Mesodermal cell (in vitro differentiated cells): ENCODE results near the gene ZDHHC17.

Source experiments
- H3K27ac ChIP-seq: 2 replicates; pipeline ENCODE4 v1.7.0; 2013; ENCODE audit warnings: mild to moderate bottlenecking, low read depth, low read length, moderate library complexity; ENCODE audit not compliant: severe bottlenecking
- H3K36me3 ChIP-seq: 2 replicates; pipeline ENCODE4 v1.7.1; 2013; ENCODE audit warnings: mild to moderate bottlenecking, low read length, moderate library complexity; ENCODE audit not compliant: control insufficient read depth, insufficient read depth
- H3K4me1 ChIP-seq: one replicate; pipeline ENCODE4 v1.7.1; 2013; ENCODE audit warnings: mild to moderate bottlenecking, low read length; ENCODE audit not compliant: insufficient read depth, control insufficient read depth, poor library complexity, severe bottlenecking
- H3K4me3 ChIP-seq: 2 replicates; pipeline ENCODE4 v1.7.0; 2013; ENCODE audit warnings: low read length, control low read depth, mild to moderate bottlenecking; ENCODE audit not compliant: insufficient read depth, poor library complexity, severe bottlenecking; ENCODE audit errors: extremely low read depth
- H3K9me3 ChIP-seq: 2 replicates; pipeline ENCODE4 v1.7.1; 2013; ENCODE audit warnings: mild to moderate bottlenecking, low read length, moderate library complexity; ENCODE audit not compliant: control insufficient read depth
- WGBS, 2 experiments: methylation state at CpG; one replicate each; pipeline ENCODE4 v1.1.5; 2013; ENCODE audit warnings: missing lambda C conversion rate in 2 of 2; ENCODE audit not compliant: insufficient coverage in 2 of 2; 5-methylcytosine and 5-hydroxymethylcytosine counted together

Gene ZDHHC17

DNA sequence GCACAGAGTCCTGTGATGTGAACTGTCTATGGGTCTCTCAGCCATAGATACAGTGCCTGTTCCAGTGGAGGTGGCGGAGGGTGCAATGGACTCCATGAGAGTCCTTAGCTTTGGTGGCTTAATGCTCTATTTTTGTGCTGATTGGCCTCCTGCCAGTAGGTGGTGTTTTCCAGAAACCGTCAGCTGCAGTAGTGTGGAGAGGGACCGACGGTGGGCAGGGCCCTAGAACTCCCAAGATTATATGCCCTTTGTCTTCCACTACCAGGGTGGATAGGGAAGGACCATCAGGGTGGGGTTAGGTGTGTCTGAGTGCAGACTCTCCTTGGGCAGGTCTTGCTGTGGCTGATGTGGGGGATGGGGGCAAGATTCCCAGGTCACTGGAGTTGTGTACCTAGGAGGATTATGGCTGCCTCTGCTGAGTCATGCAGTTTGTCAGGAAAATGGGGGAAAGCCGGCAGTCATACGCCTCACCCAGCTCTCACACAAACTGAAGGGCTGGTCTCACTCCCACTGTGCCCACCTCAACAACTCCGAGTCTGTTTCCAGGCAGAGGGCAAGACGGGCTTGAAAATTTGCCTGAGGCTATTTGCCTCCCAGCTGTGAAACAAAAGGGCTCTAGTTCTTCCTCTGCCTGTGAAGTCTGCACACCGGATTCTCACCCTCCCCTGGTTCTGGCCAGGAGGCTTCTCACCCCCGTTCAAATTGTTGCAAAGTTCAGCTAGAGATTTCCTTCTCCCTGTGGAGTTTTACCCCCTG is 24.9 kb upstream of the ZDHHC17 start:
- 80 to 82% methylated on average over 6 to 10 of the region's 10 CpGs for WGBS, 2 experiments
- H3K4me3 ChIP-seq, result no peak overlapping the region
- H3K4me1 ChIP-seq, result no peaks in the 10 kb centered on the region
- H3K9me3 ChIP-seq, result peaks cover 10% of the 10 kb centered on the region
- no peak overlapping the region for H3K27ac ChIP-seq
- no peaks in the 10 kb centered on the region for H3K36me3 ChIP-seq

DNA sequence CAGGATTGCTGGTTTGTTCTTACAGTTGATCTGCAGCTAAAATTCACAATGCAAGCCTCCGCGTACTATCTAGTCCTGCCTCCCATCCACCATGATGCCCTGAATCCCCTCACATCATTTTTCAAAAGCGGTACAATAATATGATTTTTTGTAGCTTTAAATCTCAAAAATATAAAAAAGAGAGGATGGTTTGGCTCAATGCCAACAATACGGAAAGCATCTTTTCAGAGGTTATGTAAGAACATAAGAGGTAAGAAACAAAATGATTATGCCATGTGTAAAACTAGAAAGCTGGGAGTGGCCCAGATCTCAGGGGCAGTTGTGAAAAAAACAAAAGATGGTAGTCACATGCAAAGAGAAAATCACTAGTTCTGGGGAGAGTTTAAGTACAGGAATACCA is 24.0 kb upstream of the ZDHHC17 start:
- Histone ChIP-seq H3K36me3 (no peaks in the 10 kb centered on the region), H3K4me1 (no peaks in the 10 kb centered on the region), H3K27ac (no peak overlapping the region), H3K9me3 (peaks cover 10% of the 10 kb centered on the region), H3K4me3 (no peak overlapping the region)
- WGBS, 2 experiments, result 100% methylated on average over 1 of the region's 4 CpGs

DNA sequence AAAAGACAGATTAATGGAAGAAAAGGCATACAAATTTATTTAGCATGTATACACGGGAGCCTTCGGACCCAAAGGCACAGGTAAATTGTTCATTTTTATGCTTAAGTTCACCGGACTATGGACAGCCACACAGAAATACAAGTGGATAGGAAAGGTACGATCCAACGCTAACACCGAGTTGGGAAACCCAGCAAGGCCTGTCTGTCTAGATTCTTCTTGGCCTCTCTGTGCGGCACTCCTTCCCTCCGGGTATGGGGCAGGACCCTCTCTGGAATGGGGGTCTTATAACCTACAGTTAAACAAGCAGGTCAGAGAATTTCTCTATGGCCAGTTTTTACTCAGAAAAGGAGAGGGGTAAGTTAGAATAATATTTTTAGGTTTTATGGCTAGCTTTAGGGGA is 23.4 kb upstream of the ZDHHC17 start:
- 94 to 96% methylated on average over 8 of the region's 8 CpGs for WGBS, 2 experiments
- Histone ChIP-seq H3K27ac (no peak overlapping the region), H3K4me3 (no peak overlapping the region), H3K9me3 (peaks cover 10% of the 10 kb centered on the region), H3K4me1 (no peaks in the 10 kb centered on the region), H3K36me3 (no peaks in the 10 kb centered on the region)

DNA sequence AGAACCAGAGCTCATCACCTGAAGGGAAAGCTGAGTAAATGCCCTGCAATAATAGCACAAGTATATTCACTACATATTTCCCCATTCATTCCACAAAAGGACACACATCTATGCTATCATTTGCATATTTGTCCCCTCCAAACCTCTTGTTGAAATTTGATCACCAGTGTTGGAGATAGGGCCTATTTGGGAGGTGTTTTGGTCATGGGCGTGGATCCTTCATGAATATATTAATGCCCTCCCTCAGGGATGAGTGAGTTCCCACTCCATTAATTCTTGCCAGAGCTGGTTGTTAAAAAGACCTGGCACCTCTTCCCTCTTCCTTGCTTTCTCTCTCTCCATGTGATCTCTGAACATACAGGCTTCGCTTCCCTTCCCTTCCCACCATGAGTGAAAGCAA is 18.6 kb upstream of the ZDHHC17 start:
- Histone ChIP-seq H3K4me1 (no peaks in the 10 kb centered on the region), H3K9me3 (no peaks in the 10 kb centered on the region), H3K27ac (no peak overlapping the region), H3K4me3 (no peak overlapping the region), H3K36me3 (no peaks in the 10 kb centered on the region)
- WGBS, 2 experiments, result 100% methylated on average over 1 of the region's 2 CpGs; no CpG with 5 or more reads in 1 of the 2 experiments

DNA sequence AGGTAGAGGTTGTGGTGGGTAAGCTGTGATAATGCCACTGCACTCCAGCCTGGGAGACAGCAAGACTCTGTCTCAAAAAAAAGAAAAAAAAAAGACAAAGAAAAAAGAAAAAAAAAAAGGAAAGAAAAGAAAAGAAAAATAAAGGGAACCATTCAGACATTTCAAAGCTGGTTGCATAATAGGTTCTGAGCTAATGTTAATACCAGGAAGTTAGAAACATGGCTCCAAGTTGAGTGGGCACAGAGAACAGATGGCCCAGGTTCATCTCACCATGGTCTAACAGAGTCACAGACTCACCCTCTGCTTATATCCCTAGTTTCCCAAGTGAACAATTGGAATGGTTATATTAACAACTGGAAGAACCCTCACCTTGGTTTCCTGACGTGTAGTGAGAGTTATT is 17.4 kb upstream of the ZDHHC17 start:
- no peaks in the 10 kb centered on the region for H3K9me3 ChIP-seq
- 83% methylated on average over 1 of the region's 1 CpG; no CpG with 5 or more reads in 1 of the 2 experiments for WGBS, 2 experiments
- H3K36me3 ChIP-seq, result no peaks in the 10 kb centered on the region
- no peak overlapping the region for H3K4me3 ChIP-seq
- no peak overlapping the region for H3K27ac ChIP-seq
- no peaks in the 10 kb centered on the region for H3K4me1 ChIP-seq

DNA sequence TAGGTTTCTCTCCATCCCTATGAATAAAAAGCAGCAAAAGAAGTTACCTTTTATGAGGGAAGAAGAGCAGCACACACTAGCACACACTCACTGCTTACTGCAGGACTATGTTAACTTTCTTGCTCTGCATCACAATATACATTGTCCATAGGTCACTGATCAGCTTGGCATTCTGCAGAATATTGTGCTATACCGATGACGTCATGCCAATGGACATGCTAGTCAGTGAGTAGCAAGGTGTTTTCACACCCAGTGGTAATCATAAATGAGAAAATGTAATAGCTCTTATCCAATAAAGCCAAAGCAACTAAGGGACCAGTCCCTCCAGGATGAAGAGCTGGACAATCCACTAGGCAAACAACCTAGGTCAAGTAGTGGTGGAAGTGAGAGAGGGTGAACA is 16.7 kb upstream of the ZDHHC17 start:
- H3K4me1 ChIP-seq, result no peaks in the 10 kb centered on the region
- H3K27ac ChIP-seq, result no peak overlapping the region
- H3K36me3 ChIP-seq, result no peaks in the 10 kb centered on the region
- H3K4me3 ChIP-seq, result no peak overlapping the region
- 89% methylated on average over 2 of the region's 2 CpGs; no CpG with 5 or more reads in 1 of the 2 experiments for WGBS, 2 experiments
- no peaks in the 10 kb centered on the region for H3K9me3 ChIP-seq

DNA sequence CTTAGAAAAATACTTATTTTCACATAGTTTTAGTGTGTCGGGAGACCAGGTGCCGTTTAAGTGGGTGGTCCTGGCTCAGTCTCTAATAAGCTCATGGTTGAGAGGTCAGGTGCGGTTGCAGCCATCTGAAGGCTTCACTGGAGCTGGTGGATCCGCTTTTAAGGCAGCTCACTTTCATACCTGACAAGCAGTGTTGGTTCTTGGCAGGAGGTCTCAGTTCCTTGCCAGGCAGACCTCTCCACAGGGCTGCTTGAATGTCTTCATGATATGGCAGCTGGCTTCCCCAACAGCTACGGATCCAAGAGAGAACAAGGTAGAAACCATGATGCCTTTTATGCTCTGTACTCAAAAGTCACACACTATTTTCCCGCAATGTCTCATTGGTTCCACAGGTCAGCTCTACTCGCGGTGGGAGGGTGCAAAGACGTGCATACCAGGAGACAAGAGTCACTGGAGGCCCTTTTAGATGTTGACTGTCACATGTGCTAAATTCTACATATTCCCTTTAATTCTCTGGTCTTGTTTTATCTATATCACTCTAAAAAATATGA is 8.0 kb upstream of the ZDHHC17 start:
- H3K4me1 ChIP-seq, result no peaks in the 10 kb centered on the region
- WGBS, 2 experiments, result 88 to 93% methylated on average over 7 to 9 of the region's 9 CpGs
- no peaks in the 10 kb centered on the region for H3K9me3 ChIP-seq
- H3K27ac ChIP-seq, result no peak overlapping the region
- H3K4me3 ChIP-seq, result no peak overlapping the region
- H3K36me3 ChIP-seq, result no peaks in the 10 kb centered on the region

DNA sequence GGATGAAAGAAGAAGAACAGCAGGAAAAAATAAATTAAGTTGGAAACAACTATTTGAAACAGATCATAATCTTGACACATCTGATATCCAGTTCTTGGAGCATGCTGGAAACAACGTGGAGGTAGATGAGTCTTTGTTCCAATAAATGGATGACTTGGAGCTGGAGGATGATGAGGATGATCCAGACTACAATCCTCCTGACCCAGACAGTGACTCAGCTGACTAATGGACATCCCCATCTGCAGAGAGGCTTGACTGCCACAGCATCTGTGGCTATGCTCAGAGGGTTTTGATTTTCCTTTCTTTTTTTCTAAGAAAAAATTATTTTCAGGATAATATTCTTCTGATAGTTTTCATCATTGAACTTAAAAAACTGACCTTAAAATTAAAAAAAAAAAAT is 6.2 kb upstream of the ZDHHC17 start:
- no CpG with 5 or more reads among the region's 1 CpG for WGBS, 2 experiments
- Histone ChIP-seq H3K27ac (no peak overlapping the region), H3K9me3 (no peaks in the 10 kb centered on the region), H3K4me1 (no peaks in the 10 kb centered on the region), H3K36me3 (no peaks in the 10 kb centered on the region), H3K4me3 (no peak overlapping the region)

DNA sequence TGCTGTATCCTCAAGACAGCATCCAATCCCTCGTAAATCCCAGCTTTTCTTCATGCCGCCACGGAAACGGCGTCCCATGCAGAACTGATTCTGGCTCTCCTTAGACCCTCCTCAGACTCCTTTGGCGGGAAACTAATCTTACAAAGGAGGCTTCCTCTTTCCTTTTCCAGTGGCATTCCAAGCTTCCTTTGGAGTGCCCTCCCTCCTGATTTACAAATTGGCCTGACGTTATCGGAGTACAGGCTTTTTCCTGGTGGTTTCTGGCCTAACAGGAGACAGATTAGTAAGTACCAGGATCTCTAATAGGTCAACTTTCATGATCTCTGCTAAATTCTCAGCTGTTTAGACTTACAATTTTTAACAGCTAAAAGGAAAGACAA is 1.3 kb upstream of the ZDHHC17 start:
- peaks cover 8% of the 10 kb centered on the region for H3K36me3 ChIP-seq
- H3K4me1 ChIP-seq, result no peaks in the 10 kb centered on the region
- WGBS, 2 experiments, result 51 to 56% methylated on average over 6 of the region's 8 CpGs
- H3K27ac ChIP-seq, result peak overlapping the region; percentile 76
- H3K9me3 ChIP-seq, result no peaks in the 10 kb centered on the region
- peak overlapping the region; percentile 82 for H3K4me3 ChIP-seq

DNA sequence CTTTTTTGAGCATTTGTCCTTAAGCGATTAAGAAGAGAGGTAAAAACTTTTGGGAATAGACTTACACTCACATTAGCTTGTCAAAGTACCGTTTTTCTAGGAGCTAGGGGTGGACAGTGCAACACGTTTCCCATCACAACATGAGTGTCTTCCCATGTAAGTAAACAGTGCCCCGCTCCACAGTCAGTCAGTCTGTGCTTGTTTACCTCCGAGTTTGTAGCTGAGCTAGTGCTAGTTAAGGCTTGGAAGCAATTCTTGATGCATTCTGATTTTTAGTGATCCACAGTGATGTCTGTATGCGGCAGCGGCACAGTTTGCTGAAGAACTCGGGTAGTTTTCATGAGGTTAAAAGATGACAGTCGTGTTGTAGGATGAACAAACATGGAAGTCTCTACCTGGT is 941 bp downstream of the ZDHHC17 start:
- peak overlapping the region; percentile 82 for H3K4me3 ChIP-seq
- peaks cover 12% of the 10 kb centered on the region for H3K36me3 ChIP-seq
- peak overlapping the region; percentile 99 for H3K27ac ChIP-seq
- H3K4me1 ChIP-seq, result peaks cover 7% of the 10 kb centered on the region
- 23 to 24% methylated on average over 7 to 8 of the region's 9 CpGs for WGBS, 2 experiments
- H3K9me3 ChIP-seq, result no peaks in the 10 kb centered on the region

DNA sequence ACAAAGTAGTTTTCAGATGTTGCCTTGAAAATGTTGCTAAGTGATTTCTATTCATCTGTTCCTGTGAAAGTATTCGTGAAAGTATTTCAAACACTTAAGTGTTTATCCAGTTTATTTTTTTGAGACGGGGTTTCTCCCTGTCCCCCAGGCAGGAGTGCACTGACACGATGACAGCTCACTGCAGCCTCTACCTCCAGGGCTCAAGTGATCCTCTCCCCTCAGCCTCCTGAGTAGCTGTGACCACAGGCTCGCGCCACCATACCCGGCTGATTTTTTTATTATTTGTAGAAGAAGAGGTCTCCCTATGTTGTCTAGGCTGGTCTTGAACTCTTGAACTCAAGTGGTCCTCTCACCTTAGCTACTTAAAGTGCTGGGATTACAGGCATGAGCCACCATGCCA is 1.7 kb downstream of the ZDHHC17 start:
- WGBS, 2 experiments, result 50 to 100% methylated on average over 1 of the region's 6 CpGs
- peak overlapping the region; percentile 82 for H3K4me3 ChIP-seq

More for the DNA sequence above, 1.7 kb downstream of the ZDHHC17 start:
- H3K27ac ChIP-seq, result no peak overlapping the region
- peaks cover 7% of the 10 kb centered on the region for H3K4me1 ChIP-seq
- peaks cover 12% of the 10 kb centered on the region for H3K36me3 ChIP-seq
- no peaks in the 10 kb centered on the region for H3K9me3 ChIP-seq
